ENCODE data around the gene PLCXD1. TPM values are rescaled to one million over a fixed set of nuclear protein-coding genes. Genes with fewer than 3 reads are reported as not detected.

The PLCXD1 gene
- polyA plus RNA-seq, 3 donors, result 2.9 to 28.7 (median 6.7) TPM

GRCh38 chrX:274904-275475 is 6.2 kb upstream of the PLCXD1 start:
- WGBS (ENCODE audit: insufficient coverage), result 0% methylated on average over 12 of the region's 16 CpGs

GRCh38 chrX:275476-275966 is 5.7 kb upstream of the PLCXD1 start:
- H3K4me3 ChIP-seq (replicated peaks in 1 of 3; ENCODE audit: low read depth in 2 of 3, low read length in 3 of 3), result peak overlapping the region; percentile 77 to 98 (median 89)
- H3K4me1 ChIP-seq (ENCODE audit: control insufficient read depth in 1 of 2, insufficient read depth in 2 of 2, low read length in 2 of 2), result peaks cover 19 to 35% of the 10 kb centered on the region in 2 donors
- no peaks in the 10 kb centered on the region for H3K27me3 ChIP-seq (ENCODE audit: control insufficient read depth in 2 of 2, insufficient read depth in 2 of 2, low read length in 2 of 2)
- DNase-seq, result no peak
- peak overlapping the region; percentile 74 for H2AFZ ChIP-seq (ENCODE audit: insufficient read depth, low read depth, low read length, poor library complexity, severe bottlenecking)
- peak overlapping the region; percentile 85 to 87 for H3K4me3 Mint-ChIP-seq
- intact Hi-C loops (cut with micrococcal nuclease), result loop anchor here in 1 of 2 donors (5.0 kb wide), 1 partner anchor 42 kb away; the partner anchor contains the start of gene GTPBP6
- peaks cover 2 to 7% (median 4%) of the 10 kb centered on the region in 3 donors for H3K27me3 Mint-ChIP-seq (ENCODE audit: low read depth in 3 of 3)
- no peak for TF ChIP-seq CTCF (IDR thresholded peaks at IDR 0.05)
- no peaks in the 10 kb centered on the region for H4K20me1 ChIP-seq (ENCODE audit: insufficient read depth, low read length)
- peak overlapping the region; percentile 72 to 93 (median 89) for H3K27ac Mint-ChIP-seq
- H3K36me3 Mint-ChIP-seq, result no peaks in the 10 kb centered on the region
- WGBS (ENCODE audit: insufficient coverage), result 5% methylated on average over 32 of the region's 32 CpGs
- no peaks in the 10 kb centered on the region for H3K36me3 ChIP-seq (replicated peaks in 1 of 2; ENCODE audit: control insufficient read depth in 1 of 2, insufficient read depth in 2 of 2, low read length in 2 of 2)
- H3K9me3 Mint-ChIP-seq, result peaks cover 0 to 5% (median 0%) of the 10 kb centered on the region in 7 donors
- H3K4me2 ChIP-seq (replicated peaks; ENCODE audit: extremely low read depth, low read length, poor library complexity, severe bottlenecking), result peak overlapping the region; percentile 95
- H3K27ac ChIP-seq (ENCODE audit: low read depth in 1 of 2, low read length in 2 of 2), result peak overlapping the region; percentile 67 to 69
- peaks cover 14% of the 10 kb centered on the region for H3K79me2 ChIP-seq (ENCODE audit: insufficient read depth, low read length)
- peaks cover 19% of the 10 kb centered on the region for H3K4me1 Mint-ChIP-seq
- peaks cover 0 to 4% of the 10 kb centered on the region in 2 donors for H3K9me3 ChIP-seq (replicated peaks in 1 of 2; ENCODE audit: control insufficient read depth in 1 of 2, insufficient read depth in 1 of 2, low read length in 2 of 2)
- peak overlapping the region; percentile 70 for H3K9ac ChIP-seq (ENCODE audit: insufficient read depth, low read length, poor library complexity, severe bottlenecking)

More at GRCh38 chrX:274904-275475, 6.2 kb upstream of the PLCXD1 start:
- Histone ChIP-seq H3K36me3 (replicated peaks in 1 of 2; ENCODE audit: control insufficient read depth in 1 of 2, insufficient read depth in 2 of 2, low read length in 2 of 2) (no peaks in the 10 kb centered on the region), H3K79me2 (ENCODE audit: insufficient read depth, low read length) (peaks cover 14% of the 10 kb centered on the region), H3K9me3 (replicated peaks in 1 of 2; ENCODE audit: control insufficient read depth in 1 of 2, insufficient read depth in 1 of 2, low read length in 2 of 2) (peaks cover 0 to 8% of the 10 kb centered on the region in 2 donors), H3K27me3 (ENCODE audit: control insufficient read depth in 2 of 2, insufficient read depth in 2 of 2, low read length in 2 of 2) (no peaks in the 10 kb centered on the region), H3K4me2 (replicated peaks; ENCODE audit: extremely low read depth, low read length, poor library complexity, severe bottlenecking) (peak overlapping the region; percentile 95), H3K27ac (ENCODE audit: low read depth in 1 of 2, low read length in 2 of 2) (peak overlapping the region; percentile 67 to 69), H4K20me1 (ENCODE audit: insufficient read depth, low read length) (no peaks in the 10 kb centered on the region), H3K9ac (ENCODE audit: insufficient read depth, low read length, poor library complexity, severe bottlenecking) (peak overlapping the region; percentile 70), H3K4me1 (ENCODE audit: control insufficient read depth in 1 of 2, insufficient read depth in 2 of 2, low read length in 2 of 2) (peaks cover 19 to 32% of the 10 kb centered on the region in 2 donors), H3K4me3 (replicated peaks in 1 of 3; ENCODE audit: low read depth in 2 of 3, low read length in 3 of 3) (peak overlapping the region; percentile 77 to 98 (median 89)), H2AFZ (ENCODE audit: insufficient read depth, low read depth, low read length, poor library complexity, severe bottlenecking) (peak overlapping the region; percentile 74)
- Mint-ChIP-seq H3K9me3 (peaks cover 0 to 6% (median 0%) of the 10 kb centered on the region in 7 donors), H3K27me3 (ENCODE audit: low read depth in 3 of 3) (peaks cover 2 to 7% (median 4%) of the 10 kb centered on the region in 3 donors), H3K4me3 (peak overlapping the region; percentile 85 to 87), H3K36me3 (no peaks in the 10 kb centered on the region), H3K4me1 (peaks cover 19% of the 10 kb centered on the region), H3K27ac (peak overlapping the region; percentile 72 to 93 (median 85))
- no peak for TF ChIP-seq CTCF (IDR thresholded peaks at IDR 0.05)
- peak; percentile 67 to 84 (median 77) for DNase-seq
- intact Hi-C loops (cut with micrococcal nuclease), result loop anchor here in 1 of 2 donors (5.0 kb wide), 1 partner anchor 42 kb away; the partner anchor contains the start of gene GTPBP6

All from CD14-positive monocyte (primary cell).